Retinal pigment epithelial cell (primary cell): ENCODE data around the gene LGR6.
"Not testable (repeated sequence)": the region's sequence is repeated elsewhere in the genome, so short reads cannot be mapped to it uniquely, and the experiment has no call there.

Experiments
- DNase-seq: peaks from one replicate; pipeline ENCODE4 v3.0.0-alpha.2; 2010; ENCODE audit warnings: low read depth
- H3K4me3 ChIP-seq: 2 replicates; pipeline ENCODE4 v1.5.1; 2011; ENCODE audit warnings: mild to moderate bottlenecking, low read length, control low read depth, moderate library complexity
- CTCF ChIP-seq: conservative IDR thresholded peaks from 2 replicates; pipeline ENCODE4 v1.5.1; 2011; ENCODE audit warnings: low read depth, low read length, control low read depth, inconsistent platforms

The LGR6 gene

GRCh38 chr1:202348509-202349205 lies 155.1 kb downstream of the LGR6 start, which contains the start of gene PPP1R12B:
TSS of gene PPP1R12B (plus strand) at chr1:202348699. CDS start at chr1:202348852, 153 bp downstream.
- H3K4me3 ChIP-seq: peak within 1 kb of the TSS; percentile 94
- no peak for TF ChIP-seq CTCF
- peak; percentile 97 for DNase-seq

GRCh38 chr1:202349206-202349928 lies 155.8 kb downstream of the LGR6 start:
- peak; percentile 43 for DNase-seq
- peak overlapping the region; percentile 94 for H3K4me3 ChIP-seq
- no peak for TF ChIP-seq CTCF

GRCh38 chr1:202351725-202352124 lies 158.1 kb downstream of the LGR6 start:
- TF ChIP-seq CTCF: no peak
- DNase-seq: no peak
- no peak overlapping the region for H3K4me3 ChIP-seq

GRCh38 chr1:202352583-202353197 lies 159.1 kb downstream of the LGR6 start:
- not testable (repeated sequence) for H3K4me3 ChIP-seq, DNase-seq

GRCh38 chr1:202355944-202356553 lies 162.4 kb downstream of the LGR6 start:
- no peak overlapping the region for H3K4me3 ChIP-seq
- TF ChIP-seq CTCF: no peak
- DNase-seq: no peak

- TF ChIP-seq CTCF: no peak
- DNase-seq: no peak
- H3K4me3 ChIP-seq: no peak overlapping the region
Measured at GRCh38 chr1:202357506-202357905, 163.9 kb downstream of the LGR6 start.

- H3K4me3 ChIP-seq: no peak overlapping the region
- DNase-seq: no peak
- no peak for TF ChIP-seq CTCF
Measured at GRCh38 chr1:202361224-202361623, 167.6 kb downstream of the LGR6 start.
